NCI-H345 (cell line): ENCODE data around the gene MTCH2.

Experiments used
- DNase-seq: peaks from one replicate; lab custom pipeline; 2025; lab: John Stamatoyannopoulos, UW

Gene MTCH2

GRCh38 chr11:47589977-47590861 is 52.1 kb downstream of the MTCH2 start:
- DNase-seq, result no peak

DNA sequence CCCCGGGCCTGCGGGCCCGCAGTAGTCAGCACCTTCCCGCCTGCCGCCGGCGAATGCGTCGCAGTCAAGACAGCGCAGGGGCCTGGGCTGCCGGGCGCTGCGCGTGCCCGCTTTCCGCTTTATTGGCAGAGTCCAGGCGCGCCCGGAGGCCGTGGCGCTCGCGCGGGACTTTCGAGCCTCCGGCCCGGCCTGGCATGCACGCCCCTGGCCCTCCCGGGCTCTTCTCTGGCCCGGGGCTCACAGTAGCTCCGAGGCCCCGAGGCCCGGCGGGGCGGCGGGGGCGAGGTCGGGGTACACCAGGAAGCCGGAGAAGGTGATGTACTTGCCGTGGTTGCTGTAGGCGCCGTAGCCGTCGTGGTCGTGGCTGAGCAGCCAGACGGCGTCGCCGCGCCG is 52.8 kb downstream of the MTCH2 start:
- DNase-seq, result no peak

DNA sequence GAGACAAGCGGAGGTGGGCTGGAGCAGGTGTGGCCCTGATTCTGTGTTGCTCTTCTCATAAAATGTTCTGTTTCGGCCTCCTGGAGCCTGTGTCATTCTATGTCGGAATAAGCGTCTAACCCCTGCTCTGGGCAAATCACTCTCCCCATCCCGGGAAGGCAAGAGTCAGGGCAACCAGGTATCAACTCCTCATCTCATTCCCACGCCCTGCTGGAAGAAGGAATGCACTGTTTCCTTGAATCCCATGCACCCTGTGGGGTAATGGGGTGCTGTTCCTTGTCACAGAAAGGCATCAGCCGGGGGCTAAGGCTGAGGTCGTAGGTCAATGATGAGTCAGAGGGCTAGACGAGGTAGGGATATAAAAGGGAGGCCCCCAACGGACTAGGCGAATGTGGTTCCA is 53.2 kb downstream of the MTCH2 start:
- DNase-seq, result no peak

- DNase-seq, result no peak
Measured at GRCh38 chr11:47587723-47588326, 54.5 kb downstream of the MTCH2 start.

DNA sequence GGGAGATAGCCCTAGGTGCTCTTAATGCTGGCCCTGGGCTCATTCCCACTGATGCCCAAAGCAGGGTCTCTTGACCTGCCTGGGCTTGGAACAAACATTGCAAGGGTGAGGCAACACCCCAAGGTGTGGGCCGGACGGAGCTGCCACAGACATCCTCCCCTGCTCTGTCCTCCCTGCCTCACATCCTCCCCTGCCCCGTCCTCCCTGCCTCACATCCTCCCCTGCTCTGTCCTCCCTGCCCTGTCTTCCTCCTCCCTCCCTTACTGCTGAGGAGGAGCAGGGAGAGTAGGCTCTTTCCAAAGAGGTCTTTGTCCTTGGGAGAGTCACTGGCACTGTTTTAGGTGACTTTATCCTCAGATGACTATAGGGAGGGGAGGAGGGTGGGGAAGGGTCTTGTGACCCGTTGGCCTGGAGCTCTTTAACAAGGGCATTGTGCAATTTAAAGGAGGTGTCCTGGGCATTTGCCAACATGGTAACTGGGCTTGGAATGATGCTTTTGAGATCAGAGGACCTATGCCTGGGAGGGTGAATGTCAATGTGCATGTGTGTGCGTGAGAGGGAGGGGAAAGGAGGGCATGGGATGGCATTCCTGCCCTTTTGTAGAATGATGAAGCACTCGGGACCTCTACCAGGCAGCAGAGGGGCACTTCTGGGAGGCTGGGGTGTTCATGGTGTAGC is 55.2 kb downstream of the MTCH2 start:
- DNase-seq, result no peak

DNA sequence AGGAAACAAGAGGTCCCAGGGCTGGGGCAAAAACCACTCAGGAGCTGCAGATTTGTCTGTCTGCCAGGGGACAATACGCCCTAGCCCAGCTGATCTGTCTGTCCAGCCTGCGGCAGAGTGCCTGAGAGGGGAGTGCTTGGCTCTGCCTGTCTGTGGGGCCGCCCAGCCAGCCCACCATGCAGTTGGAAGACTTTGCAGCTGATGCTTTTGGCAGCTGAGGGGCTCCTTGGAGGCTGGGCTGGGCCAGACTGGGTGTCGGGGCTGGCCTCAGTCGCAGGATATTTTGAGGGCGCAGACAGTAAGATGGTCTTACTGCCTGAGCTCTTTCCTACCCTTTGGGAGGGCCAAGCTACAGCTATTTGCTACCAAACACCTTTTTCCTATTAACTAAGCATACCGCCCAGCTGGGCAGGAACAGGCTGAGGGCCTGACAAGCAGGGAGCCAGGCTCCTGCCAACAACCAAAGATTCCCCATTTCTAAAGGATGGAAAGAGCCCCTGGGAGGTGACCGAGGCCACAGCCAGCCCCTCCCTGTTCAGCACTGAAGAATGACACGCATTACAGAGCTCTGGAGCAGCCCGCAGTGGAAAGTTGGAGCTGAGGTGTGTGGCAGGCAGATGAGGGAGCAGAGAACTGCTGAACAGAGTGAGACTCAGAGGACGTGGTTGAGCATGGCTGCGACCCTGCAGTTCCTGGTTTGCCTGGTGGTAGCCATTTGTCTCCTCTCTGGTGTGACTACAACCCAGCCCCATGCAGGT is 56.1 kb downstream of the MTCH2 start, which contains the start of gene FAM180B:
FAM180B (plus strand) TSS at position 581 of the 758 bp plus-strand sequence; CDS start at position 672, 91 bp downstream.
- DNase-seq, result no peak

- no peak for DNase-seq
Measured at GRCh38 chr11:47583844-47584243, 58.5 kb downstream of the MTCH2 start.

DNA sequence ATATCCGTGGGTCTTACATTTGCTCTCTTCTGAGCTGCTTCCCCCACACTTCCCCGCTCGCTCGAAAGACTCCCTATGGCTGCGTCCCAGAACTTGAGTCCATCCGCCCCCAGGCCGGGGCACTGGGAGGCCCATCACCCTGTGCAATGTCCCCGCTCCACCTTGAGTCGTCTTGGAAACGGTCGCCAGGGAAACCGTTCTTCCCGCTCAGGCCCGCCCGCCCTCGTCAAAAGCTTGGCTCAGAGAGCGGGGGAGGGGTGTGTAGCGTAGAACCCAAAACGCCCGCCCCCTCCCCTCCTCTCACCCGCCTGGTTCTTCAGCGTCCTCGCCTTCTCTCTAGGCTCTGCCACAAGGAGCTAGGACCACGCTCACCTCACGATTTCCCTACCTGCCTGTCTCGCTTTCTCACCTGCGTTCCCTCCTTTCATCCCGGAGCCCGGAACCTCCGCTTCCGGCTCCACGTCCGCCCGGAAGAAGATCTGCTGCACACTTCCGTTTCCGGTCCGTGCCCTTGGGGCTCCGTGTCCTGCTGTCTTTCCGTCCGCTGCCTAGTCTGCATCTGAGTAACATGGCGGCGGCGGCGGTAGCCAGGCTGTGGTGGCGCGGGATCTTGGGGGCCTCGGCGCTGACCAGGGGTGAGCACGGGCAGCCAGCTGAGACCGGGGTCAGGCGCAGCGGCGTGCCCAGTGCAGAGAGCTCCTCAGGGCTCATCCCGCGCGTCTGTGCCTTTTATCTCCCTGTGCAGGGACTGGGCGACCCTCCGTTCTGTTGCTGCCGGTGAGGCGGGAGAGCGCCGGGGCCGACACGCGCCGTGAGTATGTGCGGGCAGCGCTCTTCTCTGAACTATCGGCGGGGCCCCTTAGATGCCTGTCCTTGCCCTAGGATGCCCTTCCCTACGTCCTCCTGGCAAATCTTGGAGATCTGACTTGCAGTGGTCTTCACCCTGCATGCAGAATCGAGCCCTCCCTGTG is 63.5 kb downstream of the MTCH2 start, which contains the start of the genes KBTBD4 and NDUFS3:
KBTBD4 (minus strand) TSS at position 447 of the 971 bp plus-strand sequence; CDS start at position 428, 19 bp downstream.
NDUFS3 (plus strand) TSS at position 551 of the 971 bp plus-strand sequence; CDS start at position 569, 18 bp downstream.
- peak; percentile 88 for DNase-seq

DNA sequence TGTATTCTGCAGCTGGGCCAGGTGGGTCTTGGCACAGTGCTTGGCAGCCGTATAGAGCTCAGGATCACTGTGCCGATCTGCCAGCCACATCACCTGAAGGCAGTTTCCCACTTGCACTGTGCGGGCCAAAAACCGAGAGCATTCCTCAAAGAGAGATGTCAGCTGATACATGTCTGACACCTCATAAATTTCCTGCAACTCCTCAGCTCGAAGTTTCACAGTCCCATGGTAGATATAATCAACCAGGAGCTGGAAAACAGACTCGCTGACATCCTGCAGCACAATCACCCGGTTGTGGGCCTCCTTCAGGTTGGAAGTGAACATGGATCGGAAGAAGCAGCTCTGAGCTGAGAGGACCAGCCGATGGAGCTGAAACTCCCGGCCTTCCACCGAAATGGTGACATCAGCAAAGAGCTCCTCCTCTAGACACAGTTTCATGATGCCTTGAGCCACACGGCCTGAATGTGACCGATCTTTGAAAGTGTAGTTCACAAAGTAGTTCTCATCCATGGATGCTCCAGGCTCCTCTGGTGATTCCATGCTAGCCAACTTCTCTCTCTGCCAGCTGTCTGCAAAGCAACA is 64.8 kb downstream of the MTCH2 start:
- no peak for DNase-seq

DNA sequence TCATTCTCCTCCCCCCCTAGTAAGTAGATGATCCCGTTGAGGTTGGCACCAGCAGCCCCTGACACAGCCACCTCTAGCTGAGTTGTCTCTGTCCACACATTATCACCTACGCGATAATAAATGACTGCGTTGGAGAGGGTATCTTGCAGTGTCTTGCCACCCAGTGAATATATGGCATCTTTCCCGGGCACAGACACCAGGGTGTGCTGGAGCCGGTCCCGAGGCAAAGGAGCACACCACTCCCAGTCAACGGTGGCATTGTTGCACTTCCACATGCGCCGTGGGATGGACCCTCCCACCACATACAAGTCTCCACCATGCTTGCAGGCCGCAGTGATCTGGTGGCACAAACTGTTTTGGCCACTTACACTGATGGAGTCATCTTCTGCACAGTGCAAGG is 69.0 kb downstream of the MTCH2 start:
- DNase-seq, result no peak

- DNase-seq, result peak; percentile 27
Measured at GRCh38 chr11:47572715-47573255, 69.6 kb downstream of the MTCH2 start.

DNA sequence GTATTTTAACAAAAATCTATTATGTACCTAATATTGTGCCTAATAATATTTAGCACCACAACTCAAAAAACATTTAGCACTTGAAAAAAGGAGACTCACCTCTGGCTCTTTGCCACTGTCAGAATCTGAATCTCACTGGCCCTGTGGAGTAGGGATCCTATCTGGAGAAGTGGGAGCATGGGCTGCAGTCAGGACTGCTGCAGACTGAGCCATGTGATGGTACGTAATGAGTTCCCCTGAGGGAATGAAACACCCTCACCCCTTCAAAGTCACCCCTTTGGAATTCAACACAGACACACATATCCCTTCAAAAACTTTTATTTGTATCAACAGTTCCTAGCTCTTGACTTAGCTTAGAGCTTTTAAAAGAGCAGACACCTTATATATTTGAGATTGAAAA is 70.5 kb downstream of the MTCH2 start:
- DNase-seq, result no peak

GRCh38 chr11:47571357-47571729 is 71.0 kb downstream of the MTCH2 start:
- no peak for DNase-seq

DNA sequence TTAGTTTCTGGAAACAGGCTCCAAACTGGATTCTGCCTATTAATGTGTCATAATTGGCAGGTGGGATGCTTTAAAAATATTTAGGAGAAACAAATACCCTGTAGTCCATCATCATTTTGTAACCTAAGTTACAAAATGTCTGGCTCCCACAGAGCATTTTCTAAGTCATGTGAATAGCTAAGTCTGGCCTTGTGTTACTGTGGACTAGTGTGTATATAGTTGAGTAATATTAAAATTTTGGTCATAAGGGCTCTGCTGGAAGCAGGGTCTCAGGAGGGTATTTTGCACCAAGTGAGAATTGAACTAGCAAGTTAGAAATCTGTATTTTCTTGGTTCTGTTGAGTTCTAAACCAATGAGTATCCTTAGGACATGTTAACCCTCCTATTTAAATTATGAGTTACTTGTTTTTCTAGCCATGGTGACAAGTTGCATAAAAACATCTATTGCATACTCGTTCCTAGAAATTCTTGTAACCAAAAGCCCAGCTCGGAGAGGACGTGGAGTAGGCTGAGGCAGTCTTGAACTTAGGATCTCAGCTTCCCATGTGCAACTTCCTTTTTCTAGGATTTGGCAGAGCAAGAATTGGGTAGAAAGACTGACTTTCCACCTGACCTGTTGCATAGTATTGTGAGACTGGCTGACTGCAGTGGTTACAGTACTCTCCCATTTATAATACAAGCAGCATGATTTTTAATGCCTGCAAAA is 71.6 kb downstream of the MTCH2 start:
- no peak for DNase-seq

DNA sequence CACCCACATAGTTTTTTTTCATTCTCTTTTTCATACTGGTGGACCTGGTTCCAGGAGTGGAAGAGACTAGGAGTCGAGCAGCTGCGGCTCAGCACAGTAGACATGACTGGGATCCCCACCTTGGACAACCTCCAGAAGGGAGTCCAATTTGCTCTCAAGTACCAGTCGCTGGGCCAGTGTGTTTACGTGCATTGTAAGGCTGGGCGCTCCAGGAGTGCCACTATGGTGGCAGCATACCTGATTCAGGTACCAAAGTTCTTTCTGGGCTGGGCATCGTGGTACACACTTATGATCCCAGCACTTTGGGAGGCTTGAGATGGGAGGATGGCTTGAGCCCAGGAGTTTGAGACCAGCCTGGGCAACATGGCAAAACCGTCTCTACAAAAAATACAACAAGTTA is 72.7 kb downstream of the MTCH2 start:
- no peak for DNase-seq
